ENCODE results near the gene OXA1L.

DNA sequence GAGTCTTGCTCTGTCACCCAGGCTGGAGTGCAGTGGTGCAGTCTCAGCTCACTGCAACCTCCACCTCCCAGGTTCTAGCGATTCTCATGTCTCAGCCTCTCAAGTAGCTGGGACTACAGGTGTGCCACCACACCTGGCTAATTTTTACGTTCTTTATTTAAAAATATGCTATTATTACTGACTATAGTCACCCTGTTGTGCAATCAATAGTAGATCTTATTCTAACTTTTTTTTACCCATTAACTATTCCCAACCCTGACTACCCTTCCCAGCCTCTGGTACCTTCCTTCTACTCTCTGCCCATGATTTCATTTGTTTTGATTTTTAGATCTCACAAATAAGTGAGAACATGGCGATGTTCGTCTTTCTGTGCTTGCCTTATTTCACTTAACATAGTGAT is 2.5 kb downstream of the OXA1L start:
- TF ChIP-seq CTCF (IDR thresholded peaks at IDR 0.05; ENCODE audit: poor library complexity) (no peak), EZH2 (IDR thresholded peaks at IDR 0.05; ENCODE audit: borderline replicate concordance) (no peak), EZH2phosphoT487 (IDR thresholded peaks at IDR 0.05; ENCODE audit: low read depth, severe bottlenecking, unreplicated experiment) (no peak)

Measured in hepatocyte (in vitro differentiated cells).